Thoracic aorta (tissue), 2 donors: ENCODE results near the gene HOTAIR. TPM values are rescaled to one million over a fixed set of nuclear protein-coding genes. Genes with fewer than 3 reads are reported as not detected.

Experiments
- ATAC-seq: fragments of 150-250 bp; one replicate; pipeline ENCODE4 v1.8.0; 2017; ENCODE audit warnings: low read depth; ENCODE audit not compliant: insufficient number of reproducible peaks, low FRiP score
- DNase-seq: peaks from one replicate; pipeline ENCODE4 v3.0.0-alpha.2; 2020; ENCODE audit warnings: low spot score
- H3K27ac ChIP-seq, 2 donors: fragments of 200-600 bp; sonication (generic); 1 replicate in 1 of 2; 2 replicates in 1 of 2; pipeline ENCODE4 v1.5.1; 2016; ENCODE audit warnings: mild to moderate bottlenecking in 2 of 2, moderate library complexity in 2 of 2
- H3K27me3 ChIP-seq: fragments of 200-600 bp; sonication (generic); replicated peaks from 2 replicates; pipeline ENCODE4 v1.6.0; 2016; ENCODE audit warnings: mild to moderate bottlenecking; ENCODE audit not compliant: insufficient read depth
- H3K36me3 ChIP-seq: fragments of 200-600 bp; sonication (generic); one replicate; pipeline ENCODE4 v1.5.1; 2016
- H3K4me1 ChIP-seq, 2 donors: fragments of 200-600 bp; sonication (generic); 1 replicate in 1 of 2; 2 replicates in 1 of 2; pipeline versions ENCODE4 v1.5.1 to v1.6.0; 2016; ENCODE audit warnings: low read depth in 2 of 2, mild to moderate bottlenecking in 1 of 2; ENCODE audit not compliant: control insufficient read depth in 1 of 2
- H3K4me3 ChIP-seq: fragments of 200-600 bp; sonication (generic); 2 replicates; pipeline ENCODE4 v1.5.1; 2016; ENCODE audit warnings: mild to moderate bottlenecking
- H3K9me3 ChIP-seq: fragments of 200-600 bp; sonication (generic); 2 replicates; pipeline ENCODE4 v1.5.1; 2016
- CTCF ChIP-seq: fragments of 200-600 bp; sonication (generic); IDR thresholded peaks from one replicate; pipeline ENCODE4 v1.5.1; 2019; ENCODE audit warnings: antibody characterized with exemption
- total RNA-seq, 2 donors: library from RNA; depleted of rRNA; stranded (reverse); fragments of >200 nt; gene quantifications; one replicate each; pipeline versions ENCODE4 v1.1.0 to v1.2.3, GENCODE V29; 2016

Gene HOTAIR
- total RNA-seq, 2 donors from 2014 or later = not detected

GRCh38 chr12:54001283-54002187 lies 26.8 kb upstream of the HOTAIR start:
- Histone ChIP-seq H3K9me3 (no peaks in the 10 kb centered on the region), H3K27me3 (peaks cover 25% of the 10 kb centered on the region), H3K27ac (peak overlapping the region in 1 of 2 donors; percentile 22), H3K4me3 (no peak overlapping the region), H3K36me3 (no peaks in the 10 kb centered on the region), H3K4me1 (peaks cover 12 to 23% of the 10 kb centered on the region in 2 donors)
- TF ChIP-seq CTCF = no peak
- DNase-seq (no peak), ATAC-seq (no peak)

GRCh38 chr12:54000116-54001114 lies 25.7 kb upstream of the HOTAIR start, which contains the start of gene HOXC9:
TSS of gene HOXC9 (plus strand) at chr12:54000161. CDS start at chr12:54000189, 28 bp downstream.
- H3K4me3 ChIP-seq = peak within 1 kb of the TSS; percentile 66
- H3K4me1 ChIP-seq = peaks cover 15% of the 10 kb centered on the region in 2 donors
- DNase-seq = no peak
- H3K9me3 ChIP-seq = no peaks in the 10 kb centered on the region
- H3K27me3 ChIP-seq = peaks cover 25% of the 10 kb centered on the region
- TF ChIP-seq CTCF = no peak
- ATAC-seq = no peak
- peak within 1 kb of the TSS in 1 of 2 donors; percentile 22 for H3K27ac ChIP-seq
- H3K36me3 ChIP-seq = no peaks in the 10 kb centered on the region

- TF ChIP-seq CTCF = no peak
- Histone ChIP-seq H3K4me3 (peak overlapping the region; percentile 66), H3K4me1 (peaks cover 21 to 22% of the 10 kb centered on the region in 2 donors), H3K9me3 (no peaks in the 10 kb centered on the region), H3K27me3 (peaks cover 27% of the 10 kb centered on the region), H3K27ac (no peak overlapping the region), H3K36me3 (no peaks in the 10 kb centered on the region)
- ATAC-seq (no peak), DNase-seq (no peak)
Measured at GRCh38 chr12:53999559-54000115, 24.9 kb upstream of the HOTAIR start.

GRCh38 chr12:53998900-53999236 lies 24.1 kb upstream of the HOTAIR start:
- H3K27me3 ChIP-seq = peaks cover 34% of the 10 kb centered on the region
- no peak for DNase-seq
- H3K36me3 ChIP-seq = no peaks in the 10 kb centered on the region
- TF ChIP-seq CTCF = no peak
- no peak for ATAC-seq
- H3K4me1 ChIP-seq = peaks cover 27 to 29% of the 10 kb centered on the region in 2 donors
- no peaks in the 10 kb centered on the region for H3K9me3 ChIP-seq
- H3K27ac ChIP-seq = no peak overlapping the region
- H3K4me3 ChIP-seq = no peak overlapping the region
